ENCODE measurements around the gene HLA-DOA.

HLA-DOA gene

GRCh38 chr6:32977272-32977952 is 32.0 kb downstream of the HLA-DOA start:
- DNase-seq: no peak

GRCh38 chr6:32976334-32977069 is 32.9 kb downstream of the HLA-DOA start:
- DNase-seq: no peak

- no peak for DNase-seq
Measured at GRCh38 chr6:32975886-32976285, 33.5 kb downstream of the HLA-DOA start.

- DNase-seq: no peak
Measured at GRCh38 chr6:32974541-32975308, 34.7 kb downstream of the HLA-DOA start.

- DNase-seq: no peak
Measured at GRCh38 chr6:32974016-32974333, 35.4 kb downstream of the HLA-DOA start.

GRCh38 chr6:32973144-32974015 is 36.0 kb downstream of the HLA-DOA start:
- no peak for DNase-seq

- peak; percentile 49 to 72 (median 62) for DNase-seq
Measured at GRCh38 chr6:32972353-32973143, 36.8 kb downstream of the HLA-DOA start.

GRCh38 chr6:32971581-32972352 is 37.6 kb downstream of the HLA-DOA start:
- DNase-seq: peak; percentile 99 to 100 (median 99)

- no peak for DNase-seq
Measured at GRCh38 chr6:32971242-32971580, 38.2 kb downstream of the HLA-DOA start.

GRCh38 chr6:32970413-32971241 is 38.8 kb downstream of the HLA-DOA start:
- DNase-seq: peak; percentile 61 to 73 (median 64)

GRCh38 chr6:32969685-32970412 is 39.5 kb downstream of the HLA-DOA start:
- DNase-seq: peak; percentile 53 to 63 (median 58)

- peak in 3 of 4 experiments; percentile 54 to 71 (median 60) for DNase-seq
Measured at GRCh38 chr6:32968867-32969684, 40.3 kb downstream of the HLA-DOA start.

GRCh38 chr6:32968093-32968866 is 41.1 kb downstream of the HLA-DOA start, which contains the start of gene BRD2:
Gene BRD2 (plus strand): TSS chr6:32968594. CDS start chr6:32972899, 4,305 bp downstream.
- peak; percentile 87 to 95 (median 89) for DNase-seq

- DNase-seq: no peak
Measured at GRCh38 chr6:32967151-32968091, 42.0 kb downstream of the HLA-DOA start.

- DNase-seq: no peak
Measured at GRCh38 chr6:32964776-32965175, 44.6 kb downstream of the HLA-DOA start.

- no peak for DNase-seq
Measured at GRCh38 chr6:32963866-32964265, 45.5 kb downstream of the HLA-DOA start.

All from activated naive CD4-positive, alpha-beta T cell (primary cell).